Mesodermal cell (in vitro differentiated cells): ENCODE results near the gene MFAP1. TPM values are rescaled to one million over a fixed set of nuclear protein-coding genes. Genes with fewer than 3 reads are reported as not detected.
"Not testable (repeated sequence)": the region's sequence is repeated elsewhere in the genome, so short reads cannot be mapped to it uniquely, and the experiment has no call there.

ENCODE experiments used
- H3K27ac ChIP-seq: 2 replicates; pipeline ENCODE4 v1.7.0; 2013; ENCODE audit warnings: mild to moderate bottlenecking, low read depth, low read length, moderate library complexity; ENCODE audit not compliant: severe bottlenecking
- H3K36me3 ChIP-seq: 2 replicates; pipeline ENCODE4 v1.7.1; 2013; ENCODE audit warnings: mild to moderate bottlenecking, low read length, moderate library complexity; ENCODE audit not compliant: control insufficient read depth, insufficient read depth
- H3K4me1 ChIP-seq: one replicate; pipeline ENCODE4 v1.7.1; 2013; ENCODE audit warnings: mild to moderate bottlenecking, low read length; ENCODE audit not compliant: insufficient read depth, control insufficient read depth, poor library complexity, severe bottlenecking
- H3K4me3 ChIP-seq: 2 replicates; pipeline ENCODE4 v1.7.0; 2013; ENCODE audit warnings: low read length, control low read depth, mild to moderate bottlenecking; ENCODE audit not compliant: insufficient read depth, poor library complexity, severe bottlenecking; ENCODE audit errors: extremely low read depth
- H3K9me3 ChIP-seq: 2 replicates; pipeline ENCODE4 v1.7.1; 2013; ENCODE audit warnings: mild to moderate bottlenecking, low read length, moderate library complexity; ENCODE audit not compliant: control insufficient read depth
- WGBS, 2 experiments: methylation state at CpG; one replicate each; pipeline ENCODE4 v1.1.5; 2013; ENCODE audit warnings: missing lambda C conversion rate in 2 of 2; ENCODE audit not compliant: insufficient coverage in 2 of 2; 5-methylcytosine and 5-hydroxymethylcytosine counted together
- polyA plus RNA-seq, 2 experiments: library from polyadenylated mRNA; stranded (reverse); fragments of 50-300 nt; gene quantifications; one replicate each; pipeline ENCODE4 v1.2.3, GENCODE V29; 2013

Gene MFAP1
- polyA plus RNA-seq (2013, experiment 1 of 2) = 30.1 TPM
- polyA plus RNA-seq (2013, experiment 2 of 2) = 32.0 TPM

GRCh38 chr15:43824302-43825246, at the start of gene MFAP1:
Gene MFAP1 (minus strand): TSS chr15:43824690. CDS start chr15:43824569, 121 bp downstream.
- H3K4me3 ChIP-seq = peak within 1 kb of the TSS; percentile 80
- H3K9me3 ChIP-seq = peaks cover 3% of the 10 kb centered on the region
- H3K4me1 ChIP-seq = no peaks in the 10 kb centered on the region
- H3K36me3 ChIP-seq = peaks cover 3% of the 10 kb centered on the region
- H3K27ac ChIP-seq = peak within 1 kb of the TSS; percentile 90
- WGBS, 2 experiments = 8 to 12% methylated on average over 40 to 45 of the region's 46 CpGs

- H3K4me3 ChIP-seq = no peak overlapping the region
- WGBS, 2 experiments = 95 to 97% methylated on average over 10 of the region's 10 CpGs
- peaks cover 9% of the 10 kb centered on the region for H3K36me3 ChIP-seq
- no peaks in the 10 kb centered on the region for H3K4me1 ChIP-seq
- no peaks in the 10 kb centered on the region for H3K9me3 ChIP-seq
- no peak overlapping the region for H3K27ac ChIP-seq
Measured at GRCh38 chr15:43873651-43874050, 49.2 kb upstream of the MFAP1 start.

- 62 to 83% methylated on average over 1 to 4 of the region's 6 CpGs for WGBS, 2 experiments
- Histone ChIP-seq H3K36me3 (peaks cover 9% of the 10 kb centered on the region), H3K4me1 (no peaks in the 10 kb centered on the region)
Measured at GRCh38 chr15:43872416-43873020, 48.0 kb upstream of the MFAP1 start.

GRCh38 chr15:43871835-43872234, 47.3 kb upstream of the MFAP1 start:
- Histone ChIP-seq H3K4me3 (no peak overlapping the region), H3K36me3 (peaks cover 13% of the 10 kb centered on the region), H3K27ac (no peak overlapping the region), H3K4me1 (no peaks in the 10 kb centered on the region), H3K9me3 (no peaks in the 10 kb centered on the region)
- WGBS, 2 experiments = 100% methylated on average over 1 of the region's 2 CpGs; no CpG with 5 or more reads in 1 of the 2 experiments

More at GRCh38 chr15:43872416-43873020, 48.0 kb upstream of the MFAP1 start:
- Histone ChIP-seq H3K9me3 (no peaks in the 10 kb centered on the region), H3K27ac (no peak overlapping the region), H3K4me3 (no peak overlapping the region)

GRCh38 chr15:43868406-43868805, 43.9 kb upstream of the MFAP1 start:
- no peak overlapping the region for H3K4me3 ChIP-seq
- peaks cover 10% of the 10 kb centered on the region for H3K36me3 ChIP-seq
- no CpG with 5 or more reads among the region's 2 CpGs for WGBS, 2 experiments
- H3K27ac ChIP-seq = no peak overlapping the region
- H3K9me3 ChIP-seq = no peaks in the 10 kb centered on the region
- no peaks in the 10 kb centered on the region for H3K4me1 ChIP-seq

GRCh38 chr15:43867096-43867495, 42.6 kb upstream of the MFAP1 start:
- Histone ChIP-seq H3K9me3 (no peaks in the 10 kb centered on the region), H3K4me3 (no peak overlapping the region), H3K4me1 (no peaks in the 10 kb centered on the region), H3K36me3 (peaks cover 10% of the 10 kb centered on the region), H3K27ac (no peak overlapping the region)
- WGBS, 2 experiments = 90 to 92% methylated on average over 4 to 5 of the region's 5 CpGs

- H3K27ac ChIP-seq, H3K36me3 ChIP-seq, H3K4me1 ChIP-seq, H3K9me3 ChIP-seq, H3K4me3 ChIP-seq: not testable (repeated sequence)
- 96 to 100% methylated on average over 5 of the region's 10 CpGs for WGBS, 2 experiments
Measured at GRCh38 chr15:43866636-43867035, 42.1 kb upstream of the MFAP1 start.

GRCh38 chr15:43859546-43859945, 35.1 kb upstream of the MFAP1 start:
- Histone ChIP-seq H3K4me1 (no peaks in the 10 kb centered on the region), H3K27ac (no peak overlapping the region), H3K4me3 (no peak overlapping the region), H3K36me3 (peaks cover 12% of the 10 kb centered on the region), H3K9me3 (no peaks in the 10 kb centered on the region)
- WGBS, 2 experiments = 93 to 100% methylated on average over 3 of the region's 4 CpGs

- WGBS, 2 experiments = 95 to 96% methylated on average over 3 of the region's 6 CpGs
- H3K36me3 ChIP-seq = peaks cover 35% of the 10 kb centered on the region
Measured at GRCh38 chr15:43854801-43855200, 30.3 kb upstream of the MFAP1 start.

GRCh38 chr15:43852607-43853006, 28.1 kb upstream of the MFAP1 start:
- no peak overlapping the region for H3K4me3 ChIP-seq
- WGBS, 2 experiments = 80 to 96% methylated on average over 1 to 4 of the region's 4 CpGs
- H3K9me3 ChIP-seq = no peaks in the 10 kb centered on the region
- H3K4me1 ChIP-seq = no peaks in the 10 kb centered on the region
- peaks cover 33% of the 10 kb centered on the region for H3K36me3 ChIP-seq
- no peak overlapping the region for H3K27ac ChIP-seq

More at GRCh38 chr15:43854801-43855200, 30.3 kb upstream of the MFAP1 start:
- Histone ChIP-seq H3K4me3 (no peak overlapping the region), H3K4me1 (no peaks in the 10 kb centered on the region), H3K9me3 (no peaks in the 10 kb centered on the region), H3K27ac (no peak overlapping the region)
